Adipocyte (in vitro differentiated cells): ENCODE results near the gene THAP2.
"Not testable (repeated sequence)": the region's sequence is repeated elsewhere in the genome, so short reads cannot be mapped to it uniquely, and the experiment has no call there.

ENCODE experiments used
- DNase-seq: peaks from one replicate; pipeline ENCODE4 v3.0.0-alpha.2; 2015; ENCODE audit warnings: low read depth
- H3K27me3 ChIP-seq: replicated peaks from 2 replicates; pipeline ENCODE4 v1.7.0; 2013; ENCODE audit warnings: mild to moderate bottlenecking, low read length, moderate library complexity; ENCODE audit not compliant: control insufficient read depth, insufficient read depth
- H3K36me3 ChIP-seq: 2 replicates; pipeline ENCODE4 v1.7.0; 2013; ENCODE audit warnings: low read length, mild to moderate bottlenecking, moderate library complexity; ENCODE audit not compliant: control insufficient read depth, insufficient read depth, severe bottlenecking
- H3K4me1 ChIP-seq: 2 replicates; pipeline ENCODE4 v1.7.0; 2013; ENCODE audit warnings: mild to moderate bottlenecking, low read length, moderate library complexity; ENCODE audit not compliant: control insufficient read depth, insufficient read depth
- H3K4me3 ChIP-seq: 2 replicates; pipeline ENCODE4 v1.7.0; 2013; ENCODE audit warnings: mild to moderate bottlenecking, low read length, moderate library complexity
- H3K9ac ChIP-seq: 2 replicates; pipeline ENCODE4 v1.7.0; 2013; ENCODE audit warnings: mild to moderate bottlenecking, low read length, moderate library complexity
- H3K9me3 ChIP-seq: 2 replicates; pipeline ENCODE4 v1.7.0; 2013; ENCODE audit warnings: mild to moderate bottlenecking, low read length, moderate library complexity; ENCODE audit not compliant: control insufficient read depth

Gene THAP2

DNA sequence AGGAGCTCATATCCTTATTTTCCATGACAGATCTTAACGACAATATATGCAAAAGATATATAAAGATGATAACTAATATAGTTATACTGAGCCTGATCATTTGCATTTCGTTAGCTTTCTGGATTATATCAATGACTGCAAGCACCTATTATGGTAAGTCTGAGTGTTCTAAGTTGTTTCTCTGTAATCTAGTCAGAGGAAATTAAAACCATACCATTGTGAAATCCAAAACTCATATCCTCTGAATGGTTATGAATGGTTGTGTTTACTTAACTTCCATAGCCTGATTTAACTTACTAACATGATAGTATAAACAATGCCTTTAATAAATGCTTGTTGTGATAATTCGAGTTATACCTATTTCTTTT is 22.5 kb downstream of the THAP2 start:
- peaks cover 19% of the 10 kb centered on the region for H3K4me1 ChIP-seq
- peak overlapping the region; percentile 96 for H3K4me3 ChIP-seq
- no peaks in the 10 kb centered on the region for H3K36me3 ChIP-seq
- peak overlapping the region; percentile 94 for H3K9ac ChIP-seq
- peak; percentile 70 for DNase-seq
- H3K27me3 ChIP-seq = no peaks in the 10 kb centered on the region
- no peaks in the 10 kb centered on the region for H3K9me3 ChIP-seq

DNA sequence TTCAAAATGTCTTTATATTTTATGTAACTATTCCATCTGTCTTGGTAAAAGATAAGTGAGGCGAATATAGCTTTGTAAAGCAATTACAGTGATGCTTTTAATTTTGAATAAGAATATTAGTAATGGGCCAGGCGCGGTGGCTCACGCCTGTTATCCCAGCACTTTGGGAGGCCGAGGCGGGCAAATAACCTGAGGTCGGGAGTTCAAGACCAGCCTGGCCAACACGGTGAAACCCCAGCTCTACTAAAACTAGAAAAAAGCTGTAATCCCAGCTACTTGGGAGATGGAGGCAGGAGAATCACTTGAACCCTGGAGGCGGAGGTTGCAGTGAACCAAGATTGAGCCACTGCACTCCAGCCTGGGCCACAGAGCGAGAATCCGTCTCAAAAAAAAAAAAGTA is 23.1 kb downstream of the THAP2 start:
- not testable (repeated sequence) for H3K9me3 ChIP-seq, H3K27me3 ChIP-seq, H3K36me3 ChIP-seq, DNase-seq
- H3K9ac ChIP-seq = peak overlapping the region; percentile 94
- peak overlapping the region; percentile 96 for H3K4me3 ChIP-seq
- peaks cover 21% of the 10 kb centered on the region for H3K4me1 ChIP-seq

DNA sequence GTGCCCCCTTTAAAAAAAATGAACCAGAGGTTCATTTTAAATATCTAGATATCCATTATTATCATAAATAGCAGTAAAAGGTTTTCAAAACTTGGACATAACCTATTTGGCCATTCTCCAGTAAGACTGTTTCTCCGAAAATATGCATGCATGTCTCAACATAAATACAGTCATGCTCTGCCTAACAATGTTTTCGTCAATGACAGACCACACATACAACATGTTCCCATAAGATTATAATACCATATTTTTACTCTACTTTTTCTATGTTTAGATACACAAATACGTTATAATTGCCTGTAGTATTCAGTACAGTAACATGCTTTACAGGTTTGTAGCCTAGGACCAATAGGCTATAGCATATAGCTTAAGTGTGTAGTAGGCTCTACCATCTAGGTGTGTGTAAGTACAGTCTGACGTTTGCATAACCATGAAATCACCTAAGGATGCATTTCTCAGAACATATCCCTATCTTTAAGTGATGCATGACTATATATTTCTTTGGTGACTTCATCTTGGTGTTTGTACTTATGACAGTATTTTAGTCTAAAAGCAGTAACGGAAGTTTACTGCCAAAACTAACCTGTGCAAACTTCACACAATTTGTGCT is 25.0 kb downstream of the THAP2 start:
- Histone ChIP-seq H3K9me3 (no peaks in the 10 kb centered on the region), H3K4me1 (peaks cover 24% of the 10 kb centered on the region), H3K36me3 (no peaks in the 10 kb centered on the region), H3K27me3 (no peaks in the 10 kb centered on the region), H3K9ac (no peak overlapping the region), H3K4me3 (no peak overlapping the region)
- peak; percentile 15 for DNase-seq

DNA sequence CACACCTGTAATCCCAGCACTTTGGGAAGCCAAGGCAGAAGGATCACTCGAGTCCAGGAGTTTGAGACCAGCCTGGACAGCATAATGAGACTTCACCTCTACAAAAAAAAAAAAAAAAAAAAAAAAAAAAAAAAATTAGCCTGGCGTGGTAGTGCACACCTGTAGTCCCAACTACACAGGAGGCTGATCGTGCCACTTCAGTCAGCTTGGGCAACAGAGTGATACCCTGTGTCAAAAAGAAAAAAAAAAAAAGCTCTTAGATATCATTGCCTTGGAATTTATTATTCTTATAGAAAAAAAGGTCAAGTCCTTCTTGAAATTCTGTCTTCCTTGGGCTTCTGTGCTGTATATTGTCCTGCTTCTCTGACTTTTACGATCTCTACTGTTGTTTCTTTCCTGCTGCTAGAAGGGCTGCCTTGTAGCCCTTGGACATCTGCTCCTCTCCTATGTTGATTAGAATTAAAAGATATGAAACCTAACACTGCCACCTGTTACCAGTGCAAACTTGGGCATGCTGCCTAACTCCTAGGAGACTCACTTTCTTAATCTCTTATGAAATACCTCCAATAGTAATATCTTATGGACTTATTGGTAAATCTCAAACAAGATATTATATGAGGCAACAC is 27.5 kb downstream of the THAP2 start:
- Histone ChIP-seq H3K9ac (no peak overlapping the region), H3K4me3 (no peak overlapping the region), H3K36me3 (no peaks in the 10 kb centered on the region), H3K9me3 (no peaks in the 10 kb centered on the region), H3K4me1 (peaks cover 23% of the 10 kb centered on the region), H3K27me3 (no peaks in the 10 kb centered on the region)
- DNase-seq = no peak

DNA sequence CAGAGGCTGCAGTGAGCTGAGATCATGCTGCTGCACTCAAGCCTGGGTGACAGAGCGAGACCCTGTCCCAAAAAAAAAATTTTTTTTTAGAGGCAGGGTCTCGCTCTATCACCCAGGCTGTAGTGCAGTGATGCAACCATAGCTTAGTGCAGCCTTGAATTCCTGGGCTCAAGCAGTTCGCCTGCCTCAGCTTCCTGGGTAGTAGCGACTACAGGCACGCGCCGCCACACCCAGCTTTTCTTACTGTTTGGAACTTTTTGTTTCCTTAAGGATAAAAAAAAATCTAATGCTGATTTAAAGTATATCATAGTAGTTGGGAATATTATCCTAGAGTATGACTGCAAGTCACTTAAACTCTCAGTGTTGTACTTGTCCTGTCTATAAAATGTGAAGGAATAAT is 29.0 kb downstream of the THAP2 start:
- Histone ChIP-seq H3K9ac (no peak overlapping the region), H3K4me1 (peaks cover 10% of the 10 kb centered on the region), H3K4me3 (no peak overlapping the region), H3K27me3 (no peaks in the 10 kb centered on the region), H3K9me3 (no peaks in the 10 kb centered on the region), H3K36me3 (peaks cover 12% of the 10 kb centered on the region)
- no peak for DNase-seq

DNA sequence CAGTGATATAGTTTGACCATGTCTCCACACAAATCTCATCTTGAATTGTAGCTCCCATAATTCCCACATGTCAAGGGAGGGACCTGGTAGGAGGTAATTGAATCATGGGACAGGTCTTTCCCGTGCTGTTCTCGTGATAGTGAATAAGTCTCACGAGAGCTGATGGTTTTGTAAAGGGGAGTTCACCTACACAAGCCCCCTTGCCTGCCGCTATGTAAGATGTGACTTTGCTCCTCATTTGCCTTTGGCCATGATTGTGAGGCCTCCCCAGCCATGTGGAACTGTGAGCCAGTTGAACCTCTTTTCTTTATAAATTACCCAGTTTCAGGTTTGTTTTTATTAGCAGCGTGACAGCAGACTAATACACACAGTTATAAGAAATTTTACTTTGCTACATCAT is 29.6 kb downstream of the THAP2 start:
- H3K4me3 ChIP-seq, H3K9me3 ChIP-seq, H3K27me3 ChIP-seq, H3K4me1 ChIP-seq, H3K9ac ChIP-seq, DNase-seq: not testable (repeated sequence)
- H3K36me3 ChIP-seq = peaks cover 12% of the 10 kb centered on the region

DNA sequence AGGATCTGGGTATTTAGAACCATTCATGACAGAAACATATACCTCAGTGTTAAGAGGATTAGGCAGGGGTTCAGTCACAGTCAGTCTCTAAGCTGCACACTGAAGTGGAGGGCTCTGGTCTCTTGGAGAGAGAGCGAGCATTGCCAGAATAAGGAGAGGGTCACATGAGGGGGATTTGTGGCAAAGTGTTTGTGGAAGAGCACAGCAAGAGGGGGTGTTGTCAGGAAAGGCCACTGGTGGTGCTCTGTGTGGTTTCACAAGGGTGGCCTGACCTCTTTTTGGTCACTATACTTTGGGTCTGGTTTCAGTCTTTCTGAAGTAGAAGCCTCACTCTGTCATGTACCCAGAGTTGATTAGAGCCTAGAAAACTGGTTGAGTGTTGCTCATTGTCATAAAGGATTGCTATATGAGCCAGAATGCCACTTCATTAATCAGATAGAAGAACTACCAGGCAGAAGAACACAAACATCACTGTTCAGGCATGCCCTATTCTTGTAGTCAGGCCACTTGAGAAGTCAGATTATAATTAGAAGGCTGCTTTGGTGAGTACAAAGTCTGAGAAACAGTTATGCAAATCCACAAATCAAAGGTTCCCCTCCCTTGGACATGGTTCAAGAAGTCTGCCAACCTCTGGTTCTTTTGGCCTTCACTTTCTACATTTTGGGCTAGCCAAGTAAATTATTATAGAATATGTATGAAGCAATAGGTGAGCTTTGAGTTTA is 30.2 kb downstream of the THAP2 start:
- DNase-seq = no peak
- no peaks in the 10 kb centered on the region for H3K9me3 ChIP-seq
- H3K4me3 ChIP-seq = no peak overlapping the region
- peaks cover 18% of the 10 kb centered on the region for H3K36me3 ChIP-seq
- no peak overlapping the region for H3K9ac ChIP-seq
- peaks cover 9% of the 10 kb centered on the region for H3K4me1 ChIP-seq
- no peaks in the 10 kb centered on the region for H3K27me3 ChIP-seq

DNA sequence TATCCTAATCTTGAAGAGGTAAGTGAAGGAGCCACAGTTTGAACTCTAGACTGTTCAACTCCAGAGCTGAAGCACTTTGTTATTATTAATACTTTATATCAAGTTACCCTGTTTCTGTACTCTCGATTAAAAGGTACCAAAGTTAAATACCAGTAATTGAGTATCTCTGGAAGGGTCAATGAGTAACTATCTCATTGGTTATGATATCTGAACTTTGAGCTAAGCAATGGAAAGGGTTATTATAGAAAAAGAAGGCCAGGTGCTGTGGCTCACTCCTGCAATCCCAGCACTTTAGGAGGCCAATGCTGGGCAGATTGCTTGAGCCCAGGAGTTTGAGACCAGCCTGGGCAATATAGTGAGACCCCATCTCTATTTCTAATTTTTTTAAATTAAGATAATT is 31.7 kb downstream of the THAP2 start:
- no peak overlapping the region for H3K9ac ChIP-seq
- peaks cover 9% of the 10 kb centered on the region for H3K4me1 ChIP-seq
- DNase-seq = no peak
- H3K4me3 ChIP-seq = no peak overlapping the region
- H3K36me3 ChIP-seq = peaks cover 33% of the 10 kb centered on the region
- no peaks in the 10 kb centered on the region for H3K27me3 ChIP-seq
- H3K9me3 ChIP-seq = no peaks in the 10 kb centered on the region

DNA sequence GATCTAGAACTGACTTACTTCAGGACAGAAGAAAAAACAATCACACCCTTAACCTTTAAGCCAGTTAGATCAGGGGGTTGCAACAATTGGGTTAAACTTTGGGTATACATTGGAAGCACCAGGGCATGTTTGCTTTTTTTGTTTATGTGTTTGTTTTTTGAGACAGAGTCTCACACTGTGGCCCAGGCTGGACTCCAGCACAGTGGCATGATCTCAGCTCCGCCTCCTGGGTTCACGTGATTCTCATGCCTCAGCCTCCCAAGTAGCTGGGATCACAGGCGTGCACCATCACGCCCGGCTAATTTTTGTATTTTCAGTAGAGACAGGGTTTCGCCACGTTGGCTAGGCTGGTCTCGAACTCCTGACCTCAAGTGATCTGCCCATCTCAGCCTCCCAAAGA is 38.1 kb downstream of the THAP2 start:
- H3K27me3 ChIP-seq, H3K9me3 ChIP-seq, DNase-seq, H3K4me3 ChIP-seq, H3K4me1 ChIP-seq, H3K9ac ChIP-seq: not testable (repeated sequence)
- H3K36me3 ChIP-seq = peaks cover 36% of the 10 kb centered on the region

DNA sequence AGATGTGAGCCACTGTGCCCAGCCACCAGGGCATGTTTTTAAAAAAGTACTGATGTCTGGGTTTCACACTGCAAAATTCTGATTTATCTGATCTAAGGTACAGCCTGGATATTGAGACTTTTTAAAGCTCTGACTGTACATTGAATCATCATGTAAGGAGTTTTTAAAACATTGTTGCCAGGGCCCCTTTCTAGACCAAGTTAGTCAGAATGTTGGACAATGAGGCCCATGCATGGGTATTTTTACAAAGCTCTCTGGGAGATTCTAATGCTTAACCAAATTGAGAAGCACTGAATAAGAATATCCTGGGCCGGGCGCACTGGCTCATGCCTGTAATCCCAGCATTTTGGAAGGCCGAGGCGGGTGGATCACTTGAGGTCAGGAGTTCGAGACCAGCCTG is 38.5 kb downstream of the THAP2 start:
- no peak overlapping the region for H3K9ac ChIP-seq
- no peaks in the 10 kb centered on the region for H3K4me1 ChIP-seq
- H3K4me3 ChIP-seq = no peak overlapping the region
- peaks cover 32% of the 10 kb centered on the region for H3K36me3 ChIP-seq
- no peak for DNase-seq
- H3K9me3 ChIP-seq = no peaks in the 10 kb centered on the region
- no peaks in the 10 kb centered on the region for H3K27me3 ChIP-seq

DNA sequence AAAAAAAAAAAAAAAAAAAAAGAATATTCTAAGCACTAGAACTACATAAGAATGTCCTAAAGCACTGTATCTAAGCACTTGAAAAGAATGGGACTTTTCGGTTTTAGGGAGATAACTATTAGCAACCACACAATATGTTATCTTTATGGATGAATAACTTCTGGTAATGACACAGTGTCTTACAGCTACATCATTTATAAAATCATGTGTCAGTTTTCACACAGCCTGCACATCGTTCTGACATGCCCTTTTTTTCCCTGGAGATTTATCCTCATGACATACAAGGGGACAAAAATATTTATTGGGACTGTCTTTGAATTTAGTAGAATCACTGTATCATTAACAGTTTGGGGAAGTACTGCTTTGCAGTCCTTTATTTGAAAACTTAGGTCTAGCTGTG is 39.1 kb downstream of the THAP2 start:
- no peak for DNase-seq
- no peaks in the 10 kb centered on the region for H3K4me1 ChIP-seq
- no peak overlapping the region for H3K9ac ChIP-seq
- H3K9me3 ChIP-seq = no peaks in the 10 kb centered on the region
- H3K4me3 ChIP-seq = no peak overlapping the region
- no peaks in the 10 kb centered on the region for H3K27me3 ChIP-seq
- peaks cover 27% of the 10 kb centered on the region for H3K36me3 ChIP-seq
